Right cardiac atrium (tissue), 5 donors: ENCODE data around the gene WDFY3. TPM values are rescaled to one million over a fixed set of nuclear protein-coding genes. Genes with fewer than 3 reads are reported as not detected.

Experiments used
- ATAC-seq, 2 donors: fragments of 200-7000 bp; cut with Tn5 transposase; one replicate each; pipeline versions ENCODE4 v1.8.0 to v1.9.1; 2020; ENCODE audit warnings: moderate library complexity in 2 of 2, mild to moderate bottlenecking in 1 of 2
- DNase-seq, 3 donors: peaks; one replicate each; pipeline ENCODE4 v3.0.0-alpha.2; 2020
- H3K27ac ChIP-seq: one replicate; pipeline ENCODE4 v1.5.1; 2013; ENCODE audit warnings: mild to moderate bottlenecking, low read length, control low read depth, moderate library complexity
- H3K27me3 ChIP-seq: one replicate; pipeline ENCODE4 v1.6.1; 2013; ENCODE audit not compliant: control insufficient read depth, insufficient read depth
- H3K4me1 ChIP-seq: one replicate; pipeline ENCODE4 v1.6.1; 2013; ENCODE audit warnings: low read length; ENCODE audit not compliant: control insufficient read depth, insufficient read depth
- H3K4me3 ChIP-seq: one replicate; pipeline ENCODE4 v1.5.1; 2013; ENCODE audit warnings: low read length, control low read depth
- H3K9me3 ChIP-seq: one replicate; pipeline ENCODE4 v1.6.1; 2013; ENCODE audit warnings: low read length; ENCODE audit not compliant: control insufficient read depth
- WGBS: extraction: QIAGEN DNeasy Blood & Tissue Kit; methylation state at CpG from one replicate; pipeline ENCODE4 v1.1.7; 2013; 5-methylcytosine and 5-hydroxymethylcytosine counted together
- intact Hi-C, 4 donors: fragments of 100-400 bp; cut with DNase I; formaldehyde crosslinking; loops; one replicate each; pipeline versions ENCODE4 v1.11.0 to v1.14.0; 2022 to 2023
- polyA plus RNA-seq: library from polyadenylated mRNA; stranded (reverse); fragments of 200-250 nt; gene quantifications from one replicate; pipeline ENCODE4 v1.2.3, GENCODE V29; 2013
- total RNA-seq, 4 donors: library from RNA; stranded (reverse); fragmentation: NEBNext Ultra II Directional; extraction: Animal tissue kit (Norgen Biotek cat#: 25700); gene quantifications; one replicate each; pipeline ENCODE4 v1.2.1, GENCODE V29; 2021
- donor health status: healthy with polysubstance abuse.
- donor health status: DM: no; HTN: yes; CAD: no.
- donor health status: DM: no; HTN: no; CAD: no.
- donor health status: DM: no; HTN: yes; CAD: no; lungs with severe emphysema.
- donor health status: DM: yes; HTN: yes; CAD: no.

WDFY3 gene
- total and polyA plus RNA-seq, 5 donors: 6.7 to 50.2 (median 46.5) TPM

DNA sequence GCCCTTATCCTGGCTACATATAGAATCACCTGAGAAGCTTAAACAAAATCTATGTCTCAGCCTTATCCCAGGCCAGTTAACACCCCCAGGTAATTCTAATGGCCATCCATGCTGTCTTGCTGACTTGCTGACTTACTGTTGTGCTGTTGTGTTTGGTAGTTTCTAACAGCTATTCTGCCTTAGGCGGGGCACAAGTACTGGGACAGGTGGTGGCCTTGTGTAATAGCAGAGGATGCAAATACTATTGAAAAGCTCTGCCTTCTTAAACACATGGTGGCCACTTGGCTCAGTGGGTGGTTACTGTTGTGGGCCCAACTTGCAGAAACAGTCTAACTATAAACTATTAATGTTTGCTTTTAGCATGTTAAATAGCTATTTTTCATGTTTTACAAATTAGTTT, 327.3 kb downstream of the WDFY3 start:
- no peaks in the 10 kb centered on the region for H3K4me1 ChIP-seq
- DNase-seq: no peak
- intact Hi-C loops: no loop called here

DNA sequence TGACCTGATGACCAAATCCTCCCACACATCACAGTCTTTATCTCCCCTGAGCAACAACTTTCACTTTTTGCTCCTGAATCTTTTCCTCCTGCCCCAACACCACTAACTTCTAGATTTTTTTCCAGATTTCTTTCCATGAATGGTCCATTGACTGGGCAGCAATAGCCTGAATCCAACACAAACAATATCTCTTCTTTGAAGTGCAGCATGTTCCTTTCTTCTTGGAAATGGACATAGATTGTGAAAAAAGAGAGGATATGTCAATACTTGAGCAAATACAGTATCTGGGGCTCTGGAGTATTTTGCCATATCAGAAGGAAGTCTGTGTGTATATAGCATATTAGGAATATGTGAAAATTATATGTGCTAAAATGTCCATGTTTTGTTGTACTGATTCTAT, 328.4 kb downstream of the WDFY3 start:
- no peak overlapping the region for H3K4me3 ChIP-seq
- ATAC-seq: no peak
- DNase-seq: no peak

More for the DNA sequence above, 327.3 kb downstream of the WDFY3 start:
- ATAC-seq: no peak
- no peak overlapping the region for H3K27ac ChIP-seq
- no peaks in the 10 kb centered on the region for H3K9me3 ChIP-seq
- no peaks in the 10 kb centered on the region for H3K27me3 ChIP-seq
- no peak overlapping the region for H3K4me3 ChIP-seq
- WGBS: 87% methylated on average over 1 of the region's 1 CpG

DNA sequence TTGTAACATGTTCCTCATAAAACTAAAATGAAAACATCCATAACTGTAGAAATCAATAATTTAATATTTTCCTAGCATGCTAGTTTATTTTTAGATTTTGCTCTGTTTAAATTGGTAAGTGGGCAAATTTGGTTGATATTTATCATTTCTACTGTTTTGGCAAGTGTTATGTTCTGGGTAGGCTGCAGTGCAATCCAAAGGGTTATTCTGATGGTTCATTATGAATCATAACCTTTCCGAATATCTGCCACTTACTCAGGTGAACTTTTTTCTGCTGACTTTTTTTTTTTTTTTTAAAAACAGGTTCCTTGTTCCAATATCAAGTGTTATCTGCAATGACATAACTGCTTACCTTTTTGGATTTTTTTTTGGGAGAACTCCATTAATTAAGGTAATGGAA, 331.5 kb downstream of the WDFY3 start:
- intact Hi-C loops: no loop called here
- ATAC-seq: no peak
- H3K27me3 ChIP-seq: no peaks in the 10 kb centered on the region

More for the DNA sequence above, 328.4 kb downstream of the WDFY3 start:
- Histone ChIP-seq H3K4me1 (no peaks in the 10 kb centered on the region), H3K9me3 (no peaks in the 10 kb centered on the region), H3K27me3 (no peaks in the 10 kb centered on the region), H3K27ac (no peak overlapping the region)
- intact Hi-C loops: no loop called here

DNA sequence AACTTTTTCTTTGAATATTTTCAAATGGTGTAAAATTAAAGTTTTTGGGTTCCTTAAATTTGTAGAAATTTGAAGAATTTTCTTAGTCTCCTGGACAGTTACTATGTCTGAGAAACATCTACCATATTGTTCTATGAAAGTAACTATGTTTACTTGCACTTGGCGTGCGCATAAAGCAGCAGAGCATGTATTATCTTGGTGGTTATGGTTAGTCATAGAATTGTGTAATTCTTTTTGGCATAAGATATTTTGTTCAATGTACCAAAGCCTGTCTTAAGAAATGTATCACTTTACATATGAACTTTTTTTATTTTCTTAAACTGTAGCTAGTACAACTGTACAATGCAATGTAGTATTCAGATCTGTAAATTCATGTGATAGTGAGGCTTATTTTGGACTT, 334.4 kb downstream of the WDFY3 start:
- Histone ChIP-seq H3K27ac (no peak overlapping the region), H3K9me3 (no peaks in the 10 kb centered on the region), H3K4me3 (no peak overlapping the region), H3K27me3 (no peaks in the 10 kb centered on the region), H3K4me1 (no peaks in the 10 kb centered on the region)
- DNase-seq (no peak), ATAC-seq (no peak)
- 84% methylated on average over 2 of the region's 2 CpGs for WGBS
- intact Hi-C loops: no loop called here

More for the DNA sequence above, 331.5 kb downstream of the WDFY3 start:
- no peaks in the 10 kb centered on the region for H3K4me1 ChIP-seq
- DNase-seq: no peak
- 87% methylated on average over 1 of the region's 1 CpG for WGBS
- no peaks in the 10 kb centered on the region for H3K9me3 ChIP-seq
- H3K4me3 ChIP-seq: no peak overlapping the region
- no peak overlapping the region for H3K27ac ChIP-seq

DNA sequence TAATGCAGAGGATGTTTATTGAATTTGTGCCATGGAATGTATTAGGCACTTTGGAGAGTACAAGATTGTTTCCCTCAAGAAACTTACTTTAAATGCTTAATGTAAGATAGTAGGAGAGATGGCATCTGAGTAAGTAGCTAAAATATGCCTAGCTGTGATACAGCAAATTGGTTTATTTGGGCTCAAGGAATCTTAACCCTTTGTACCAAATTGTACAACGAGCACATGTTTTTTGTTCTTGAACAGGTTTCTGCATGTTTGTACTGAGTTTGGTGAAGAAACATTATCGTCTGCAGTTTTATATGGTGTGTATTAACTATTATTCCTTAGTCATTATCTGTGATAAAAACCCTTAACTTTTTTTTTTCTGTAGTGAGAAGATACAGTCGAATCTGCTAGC, 334.9 kb downstream of the WDFY3 start:
- WGBS: 73% methylated on average over 3 of the region's 3 CpGs
- ATAC-seq (no peak), DNase-seq (no peak)
- H3K4me1 ChIP-seq: no peaks in the 10 kb centered on the region
- no peak overlapping the region for H3K27ac ChIP-seq
- H3K9me3 ChIP-seq: no peaks in the 10 kb centered on the region
- no peak overlapping the region for H3K4me3 ChIP-seq
- intact Hi-C loops: no loop called here
- no peaks in the 10 kb centered on the region for H3K27me3 ChIP-seq

DNA sequence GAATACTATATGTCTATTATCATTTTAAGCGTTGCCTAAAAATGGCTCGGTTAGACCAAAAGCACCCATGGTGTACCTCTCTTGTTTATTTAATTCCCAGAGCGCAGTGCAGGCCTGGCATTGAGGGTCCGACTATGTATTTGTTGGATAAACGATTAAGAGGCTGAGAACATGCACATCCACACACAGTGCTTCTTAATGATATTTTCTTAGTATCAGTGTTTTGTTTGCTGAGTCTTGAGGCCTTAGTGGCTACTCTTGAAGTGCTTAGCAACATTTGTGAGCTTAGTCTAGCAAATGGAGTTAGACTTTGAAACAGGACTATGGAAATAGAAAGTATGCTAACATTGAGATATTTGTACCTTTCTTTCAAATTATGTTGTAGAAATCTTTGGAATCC, 339.8 kb downstream of the WDFY3 start:
- no peak overlapping the region for H3K4me3 ChIP-seq
- 95% methylated on average over 5 of the region's 5 CpGs for WGBS

DNA sequence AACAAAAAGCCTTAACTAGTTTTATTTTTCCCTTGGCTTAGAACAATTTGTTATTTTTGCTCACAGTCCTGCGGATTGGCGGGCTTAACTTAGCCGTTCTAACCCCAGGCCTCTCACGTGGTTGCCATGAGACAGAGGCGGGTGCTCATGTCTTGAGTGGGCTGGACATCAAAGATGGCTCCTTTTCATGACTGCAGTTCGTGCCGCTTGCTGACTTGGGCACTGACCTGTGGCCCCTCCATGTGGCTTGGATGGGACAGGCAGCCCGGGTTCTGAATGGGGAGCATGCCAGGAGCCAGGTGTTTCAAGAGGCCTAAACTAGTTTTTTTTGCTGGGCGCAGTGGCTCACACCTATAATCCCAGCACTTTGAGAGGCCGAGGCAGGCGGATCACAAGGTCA, 342.8 kb downstream of the WDFY3 start:
- intact Hi-C loops: no loop called here
- no peak overlapping the region for H3K4me3 ChIP-seq
- no peaks in the 10 kb centered on the region for H3K27me3 ChIP-seq
- DNase-seq (no peak), ATAC-seq (no peak)
- H3K9me3 ChIP-seq: no peaks in the 10 kb centered on the region
- no peaks in the 10 kb centered on the region for H3K4me1 ChIP-seq
- H3K27ac ChIP-seq: no peak overlapping the region
- WGBS: 95% methylated on average over 11 of the region's 11 CpGs

More for the DNA sequence above, 339.8 kb downstream of the WDFY3 start:
- Histone ChIP-seq H3K27ac (no peak overlapping the region), H3K27me3 (no peaks in the 10 kb centered on the region), H3K4me1 (no peaks in the 10 kb centered on the region), H3K9me3 (no peaks in the 10 kb centered on the region)
- intact Hi-C loops: no loop called here
- DNase-seq: no peak
- no peak for ATAC-seq

DNA sequence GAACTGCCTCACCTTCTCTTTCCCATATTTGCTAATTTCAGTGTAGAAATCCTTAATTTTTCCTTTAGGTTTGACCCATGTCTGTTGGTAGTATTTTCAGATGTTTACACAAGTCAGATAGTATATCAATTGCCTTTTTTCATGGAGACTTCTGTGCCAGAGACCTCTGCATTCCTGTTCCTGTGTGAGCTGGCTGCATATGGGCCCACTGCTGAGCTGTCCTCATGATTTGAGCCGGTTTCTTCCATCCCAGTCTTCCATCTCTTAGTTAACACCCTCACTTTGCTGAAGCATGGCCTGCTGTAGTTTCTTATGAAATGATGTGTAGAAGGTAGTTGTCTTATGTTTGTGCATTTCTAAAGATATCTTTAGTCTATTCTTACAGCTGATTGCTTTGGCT, 343.5 kb downstream of the WDFY3 start:
- 67% methylated on average over 1 of the region's 1 CpG for WGBS
- Histone ChIP-seq H3K9me3 (no peaks in the 10 kb centered on the region), H3K27me3 (no peaks in the 10 kb centered on the region), H3K4me1 (no peaks in the 10 kb centered on the region), H3K4me3 (no peak overlapping the region), H3K27ac (no peak overlapping the region)
- DNase-seq: no peak
- intact Hi-C loops: no loop called here
- no peak for ATAC-seq
